Measurements from ENCODE around the gene CABP1.
"Not testable (repeated sequence)": the region's sequence is repeated elsewhere in the genome, so short reads cannot be mapped to it uniquely, and the experiment has no call there.

CABP1 gene

DNA sequence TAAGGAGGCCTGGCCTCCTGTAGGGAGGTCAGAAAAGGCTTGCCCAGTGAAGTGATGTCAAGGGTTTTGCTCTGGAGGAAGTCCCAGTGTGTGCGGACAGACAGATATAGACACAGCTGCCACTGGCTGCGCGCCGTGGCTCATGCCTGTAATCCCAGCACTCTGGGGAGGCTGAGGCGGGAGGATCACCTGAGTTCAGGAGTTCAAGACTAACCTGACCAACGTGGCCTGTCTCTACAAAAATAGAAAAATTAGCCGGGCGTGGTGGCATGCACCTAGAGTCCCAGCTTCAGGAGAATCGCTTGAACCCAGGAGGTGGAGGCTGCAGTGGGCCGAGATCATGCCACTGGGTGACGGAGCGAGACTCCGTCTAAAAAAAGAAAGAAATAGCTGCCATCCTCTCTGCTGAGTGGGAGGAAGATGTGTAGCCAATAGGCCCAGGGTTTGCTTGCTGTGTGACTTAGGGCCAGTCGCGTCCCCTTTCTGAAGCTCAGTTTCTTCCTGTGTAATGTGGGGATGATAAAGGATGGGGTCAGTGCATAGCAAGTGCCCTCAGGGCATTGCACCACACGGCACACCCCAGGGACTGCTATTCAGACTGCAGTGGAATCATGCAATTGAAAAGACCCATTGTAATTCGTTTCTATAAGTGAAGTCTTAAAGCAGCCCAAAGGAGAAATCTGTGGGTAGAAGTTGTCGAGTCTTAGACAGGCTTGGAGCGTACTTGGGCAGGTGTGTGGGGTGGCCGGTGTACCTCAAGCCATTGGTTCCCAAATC is 27.9 kb downstream of the CABP1 start:
- DNase-seq = no peak

DNA sequence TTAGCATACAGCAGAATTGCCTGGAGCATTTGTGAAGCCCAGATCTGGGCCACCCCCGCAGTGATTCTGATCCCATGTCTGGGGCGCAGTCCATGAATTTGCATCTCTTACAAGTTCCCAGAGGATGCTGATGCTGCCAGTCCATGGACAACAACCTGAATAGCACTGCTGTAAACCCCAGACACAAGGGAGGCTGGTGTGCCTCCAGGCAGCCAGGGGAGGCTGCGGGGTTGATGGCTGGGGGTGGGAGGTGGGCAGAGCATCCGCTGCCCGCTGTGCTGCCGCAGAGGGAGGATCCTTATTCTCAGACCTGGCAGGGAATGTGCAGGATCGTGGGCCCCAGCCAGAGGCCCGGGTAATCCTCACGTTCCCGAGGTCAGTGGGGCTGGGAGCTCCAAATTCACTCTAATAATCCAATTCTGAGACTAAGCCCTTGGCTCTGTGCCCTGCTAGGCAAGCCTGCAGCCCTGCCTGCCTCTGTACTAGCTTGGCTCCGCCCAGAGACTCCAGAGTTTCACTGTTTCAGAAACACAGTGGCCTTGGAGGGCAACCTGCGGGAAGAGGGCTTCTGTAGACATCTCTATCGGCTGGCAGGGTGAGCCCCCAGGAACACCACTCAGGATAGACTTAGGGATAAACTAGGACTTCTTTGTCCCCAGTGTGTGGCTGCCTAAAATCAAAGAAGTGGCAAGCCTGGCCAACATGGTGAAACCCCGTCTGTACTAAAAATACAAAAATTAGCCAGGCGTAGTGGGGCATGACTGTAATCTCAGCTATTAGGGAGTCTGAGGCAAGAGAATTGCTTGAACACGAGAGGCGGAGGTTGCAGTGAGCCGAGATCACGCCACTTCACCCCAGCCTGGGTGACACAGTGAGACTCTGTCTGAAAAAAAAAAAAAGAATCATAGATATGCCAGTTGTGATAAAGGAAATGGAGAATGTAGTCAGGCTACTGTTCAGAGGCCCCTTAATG is 28.7 kb downstream of the CABP1 start:
- no peak for DNase-seq

GRCh38 chr12:120670237-120670636 is 29.8 kb downstream of the CABP1 start:
- DNase-seq = not testable (repeated sequence)

- DNase-seq = no peak
These were observed 30.2 kb downstream of the CABP1 start for GRCh38 chr12:120670667-120671066.

- peak; percentile 34 to 39 for DNase-seq
These were observed 33.7 kb downstream of the CABP1 start for GRCh38 chr12:120674097-120674636.

GRCh38 chr12:120677765-120678473 is 37.5 kb downstream of the CABP1 start:
- DNase-seq = peak; percentile 29 to 34

- no peak for DNase-seq
These were observed 38.1 kb downstream of the CABP1 start for GRCh38 chr12:120678572-120678971.

- peak; percentile 38 to 48 for DNase-seq
These were observed 39.8 kb downstream of the CABP1 start for GRCh38 chr12:120680165-120680738.

DNA sequence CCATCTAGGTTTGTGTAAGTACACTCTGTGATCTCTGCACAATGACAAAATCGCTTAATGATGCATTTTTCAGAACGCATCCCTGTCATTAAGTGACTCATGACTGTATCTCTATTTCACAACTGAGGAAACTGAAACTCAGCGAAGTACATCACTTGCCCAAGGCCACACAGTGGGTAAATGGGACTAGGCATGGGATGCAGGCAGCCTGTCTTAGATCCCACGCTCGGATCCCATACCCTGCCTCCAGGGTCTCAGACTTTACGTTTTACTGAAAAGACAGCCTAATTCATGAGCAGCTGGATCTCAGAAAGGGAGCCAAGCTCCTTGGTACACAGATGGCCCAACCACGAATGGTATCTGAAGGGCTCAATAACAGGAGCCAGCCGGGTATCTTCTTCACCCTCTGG is 44.1 kb downstream of the CABP1 start:
- peak; percentile 76 to 91 for DNase-seq

DNA sequence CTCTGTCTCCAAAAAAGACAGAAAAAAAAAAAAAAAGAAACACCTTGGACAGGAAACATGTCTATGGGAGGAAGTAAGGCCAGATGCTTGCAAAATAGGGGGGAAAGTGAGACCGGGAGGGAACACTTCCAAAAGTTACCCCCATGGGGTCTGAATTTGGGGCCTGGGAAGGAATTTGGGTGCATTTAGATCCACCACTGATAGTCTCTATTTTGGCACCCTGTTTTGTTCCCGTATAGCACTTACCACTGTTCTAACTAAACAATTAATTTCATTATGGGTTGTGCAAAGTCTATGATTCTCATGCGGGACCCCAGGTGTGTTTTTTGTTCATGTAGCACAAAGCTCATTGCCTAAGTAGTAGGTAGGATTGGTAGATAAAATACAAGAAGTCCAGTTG is 45.1 kb downstream of the CABP1 start:
- no peak for DNase-seq

DNA sequence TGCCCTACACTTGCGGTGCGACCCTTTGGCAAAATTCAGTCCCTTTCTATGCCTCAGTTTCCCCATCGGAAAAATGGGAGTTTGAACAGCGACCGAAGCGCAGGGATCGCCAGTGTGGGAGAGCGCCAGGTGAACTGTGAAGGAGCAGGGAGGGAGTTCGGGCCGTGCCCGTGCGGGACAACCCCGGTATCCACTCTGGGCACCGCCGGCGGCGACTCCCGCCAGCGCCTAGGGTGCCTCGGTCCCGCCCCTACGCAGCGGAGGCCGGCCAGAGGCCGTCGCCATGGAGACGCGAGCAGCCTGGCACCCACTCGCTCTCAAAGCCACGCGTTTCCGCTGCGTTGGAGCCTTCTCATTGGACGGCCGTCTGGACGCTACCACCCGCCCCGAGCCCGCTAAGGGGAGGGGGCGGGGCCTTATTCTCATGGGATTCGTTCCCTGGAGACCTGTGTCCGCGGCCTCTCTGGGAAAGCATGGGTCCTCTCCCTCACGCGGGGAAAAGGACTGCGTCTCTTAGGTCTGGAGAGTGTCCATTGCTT is 45.8 kb downstream of the CABP1 start:
- peak; percentile 98 to 99 for DNase-seq

GRCh38 chr12:120686690-120687577 is 46.5 kb downstream of the CABP1 start, which contains the start of gene MLEC:
Gene MLEC (plus strand): TSS chr12:120687149. CDS start chr12:120687297, 148 bp downstream.
- DNase-seq = peak; percentile 97 to 98

DNA sequence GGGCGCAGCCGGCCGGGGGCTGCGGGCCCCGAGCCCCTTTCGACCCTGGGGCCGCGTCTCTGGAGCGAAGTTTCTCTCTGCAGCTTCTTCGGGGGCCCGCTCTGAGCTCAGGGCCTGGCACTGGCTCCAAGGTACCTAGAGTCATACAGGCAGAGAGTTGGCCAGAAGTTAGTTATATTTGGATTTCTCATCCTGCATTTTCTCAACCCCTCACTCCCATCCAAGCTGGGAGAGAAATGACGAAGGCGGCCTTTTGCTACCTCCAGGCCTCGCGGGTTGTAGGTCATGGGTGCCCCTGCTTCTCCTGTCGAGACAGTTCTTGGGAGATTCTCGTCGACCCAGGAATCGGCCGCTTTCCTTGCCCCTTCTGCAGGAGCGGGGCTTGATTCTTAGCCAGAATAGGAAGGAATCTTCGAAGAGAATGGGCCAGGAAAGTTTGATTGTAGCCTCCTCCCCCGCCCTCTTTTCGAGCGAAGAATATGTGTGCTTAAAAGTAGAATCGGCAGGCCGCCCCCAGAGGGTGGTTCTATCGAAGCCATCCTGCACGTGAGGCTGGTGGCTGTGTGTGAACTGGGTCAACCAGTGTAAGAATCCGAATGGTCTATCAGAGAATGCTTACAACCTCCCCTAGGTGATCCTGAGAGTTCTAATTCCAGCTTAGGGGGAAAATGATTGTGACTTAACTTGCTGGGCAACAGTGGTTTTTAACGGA is 47.3 kb downstream of the CABP1 start:
- peak; percentile 15 to 40 for DNase-seq

- peak; percentile 39 to 51 for DNase-seq
These were observed 48.2 kb downstream of the CABP1 start for GRCh38 chr12:120688527-120689071.

DNA sequence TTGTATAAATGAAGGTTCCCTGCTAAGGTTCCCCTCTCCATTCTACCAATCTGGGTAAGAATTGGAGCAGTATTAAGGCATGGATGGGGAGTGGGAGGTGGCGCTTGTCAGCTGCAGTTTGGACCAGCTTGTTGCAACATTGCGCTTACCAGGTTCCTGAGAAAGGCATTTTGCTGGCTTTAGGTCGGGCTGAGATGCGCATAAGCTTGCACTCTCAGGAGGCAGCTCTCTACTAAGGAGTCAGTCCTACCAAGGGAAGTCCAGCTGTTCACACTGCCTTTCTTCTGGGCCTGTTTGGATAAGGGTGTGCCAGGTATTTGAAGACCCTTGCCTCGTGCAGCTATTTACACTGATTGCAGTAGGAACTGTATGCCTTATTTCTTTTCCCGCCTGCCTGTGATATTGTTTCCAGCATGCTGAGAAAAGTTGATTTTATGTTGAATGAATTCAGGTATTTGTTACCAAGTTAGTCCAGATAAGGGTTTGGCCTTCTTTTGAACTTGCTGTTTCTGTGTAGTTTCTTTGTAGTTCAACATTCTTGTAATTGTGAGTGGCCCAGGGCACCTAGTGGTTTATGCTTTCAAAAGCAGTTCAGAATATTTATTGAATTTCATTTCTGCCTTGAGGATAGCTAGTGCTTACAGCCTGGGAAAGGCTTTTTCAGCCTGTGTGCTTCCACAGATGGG is 49.1 kb downstream of the CABP1 start:
- no peak for DNase-seq

- no peak for DNase-seq
These were observed 49.6 kb downstream of the CABP1 start for GRCh38 chr12:120690083-120690450.

DNA sequence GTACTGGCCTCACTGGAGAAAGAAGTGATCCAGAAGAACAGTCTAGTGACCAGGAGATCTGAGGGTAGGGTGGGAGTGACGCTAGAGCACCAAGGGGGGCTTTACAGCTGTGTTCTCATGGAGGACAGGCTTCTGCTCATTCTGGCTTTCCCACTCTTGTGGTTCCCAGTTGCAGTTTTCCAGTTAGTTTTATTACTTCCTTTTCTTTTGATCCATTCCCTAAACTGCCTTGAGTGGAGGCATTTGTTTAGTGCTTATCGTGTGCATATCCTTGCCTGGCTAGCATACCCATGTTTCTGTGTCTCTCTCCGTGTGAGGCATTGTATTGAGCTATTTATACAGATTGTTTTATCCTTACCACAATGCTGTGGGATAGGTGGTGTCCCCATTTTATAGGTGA is 50.6 kb downstream of the CABP1 start:
- DNase-seq = no peak

GRCh38 chr12:120692524-120693033 is 52.2 kb downstream of the CABP1 start:
- no peak for DNase-seq

- no peak for DNase-seq
These were observed 53.4 kb downstream of the CABP1 start for GRCh38 chr12:120693848-120694247.
